K562 (cell line): ENCODE measurements around the gene STT3B. TPM values are rescaled to one million over a fixed set of nuclear protein-coding genes. Genes with fewer than 3 reads are reported as not detected.
A peak's percentile ranks its signal among the peaks of the same experiment; 100 is the strongest.

Experiments used
- CC2D1A ChIP-seq: fragments of 450-650 bp; IDR thresholded peaks from 2 replicates; pipeline ENCODE4 v1.6.1; 2017; ENCODE audit warnings: mild to moderate bottlenecking
- CXXC5 ChIP-seq: fragments of 250-450 bp; sonication (Bioruptor Pico); IDR thresholded peaks from 2 replicates; pipeline ENCODE4 v1.8.0; 2022; ENCODE audit warnings: inconsistent platforms, mild to moderate bottlenecking, moderate library complexity
- ETV1 ChIP-seq: fragments of 450-650 bp; conservative IDR thresholded peaks from 2 replicates; pipeline ENCODE4 v1.6.1; 2016; ENCODE audit warnings: missing genetic modification characterization, control low read depth, low read depth, missing compliant biosample characterization
- FOXM1 ChIP-seq, 2 experiments: fragments of 450-650 bp in 1 of 2; sonication (generic) in 1 of 2; formaldehyde crosslinking in 1 of 2; IDR thresholded peaks; 2 replicates each; pipeline versions ENCODE4 v1.6.1 to v1.9.0; 2017 to 2022; ENCODE audit warnings: low read depth in 2 of 2, mild to moderate bottlenecking in 2 of 2, missing genetic modification reagents in 1 of 2, moderate library complexity in 1 of 2
- ILF3 ChIP-seq: fragments of 450-650 bp; IDR thresholded peaks from 2 replicates; pipeline ENCODE4 v1.6.1; 2018; ENCODE audit warnings: antibody characterized with exemption, mild to moderate bottlenecking, moderate library complexity, borderline replicate concordance
- MTA2 ChIP-seq: fragments of 450-650 bp; IDR thresholded peaks from 2 replicates; pipeline ENCODE4 v1.6.1; 2016; ENCODE audit warnings: low read depth
- NCOA2 ChIP-seq, 2 experiments: fragments of 450-650 bp; IDR thresholded peaks; 2 replicates each; pipeline ENCODE4 v1.6.1; 2018; ENCODE audit warnings: mild to moderate bottlenecking in 2 of 2, moderate library complexity in 1 of 2; ENCODE audit not compliant: partially characterized antibody in 2 of 2
- NFATC3 ChIP-seq: fragments of 450-650 bp; IDR thresholded peaks from 2 replicates; pipeline ENCODE4 v1.6.1; 2017; ENCODE audit warnings: mild to moderate bottlenecking
- PURB ChIP-seq: sonication (generic); formaldehyde crosslinking; IDR thresholded peaks from 2 replicates; pipeline ENCODE4 v1.9.0; 2021; ENCODE audit warnings: low read depth, mild to moderate bottlenecking, missing genetic modification reagents
- SMARCB1 ChIP-seq: IDR thresholded peaks from 2 replicates; pipeline ENCODE4 v1.6.1; 2011; ENCODE audit warnings: improper control_type of control experiment, low read depth; ENCODE audit not compliant: insufficient read length
- SREBF2 ChIP-seq: sonication (generic); formaldehyde crosslinking; IDR thresholded peaks from 2 replicates; pipeline ENCODE4 v1.4.0; 2020; ENCODE audit warnings: mild to moderate bottlenecking, missing genetic modification reagents
- TCF7L2 ChIP-seq: fragments of 150-350 bp; IDR thresholded peaks from 2 replicates; pipeline ENCODE4 v1.6.1; 2016; ENCODE audit warnings: low read depth, mild to moderate bottlenecking, low read length, moderate library complexity
- ZNF165 ChIP-seq: fragments of 250-450 bp; sonication (Bioruptor Pico); IDR thresholded peaks from 2 replicates; pipeline ENCODE4 v1.4.0; 2020; ENCODE audit warnings: borderline replicate concordance
- polyA plus RNA-seq, 8 experiments: library from polyadenylated mRNA; depleted of rRNA in 4 of 8; stranded (reverse) in 5 of 8; unstranded in 3 of 8; fragments of >200 nt; fragmentation: Nextera tagmentation in 2 of 8; fragmentation: Illumina TruSeq in 1 of 8; extraction: Ambion mirVana in 2 of 8; extraction: Trizol in 1 of 8; gene quantifications; 2 replicates each; pipeline versions ENCODE4 v1.2.1 to v1.2.3, GENCODE V29; 2011 to 2014; ENCODE audit warnings: inconsistent platforms in 1 of 8, missing spikeins in 1 of 8
- total RNA-seq, 7 experiments: library from RNA; depleted of rRNA in 6 of 7; stranded (reverse); fragments of >200 nt in 6 of 7; fragmentation: Illumina TruSeq in 2 of 7; extraction: Trizol in 2 of 7; gene quantifications; 2 replicates each; pipeline versions ENCODE4 v1.2.1 to v1.2.3, GENCODE V29; 2011 to 2021; ENCODE audit warnings: low replicate concordance in 1 of 7
- TF ChIP-seq, protein P1 (sequence below), 2 experiments: fragments of 450-650 bp; conservative IDR thresholded peaks; 2 replicates each; pipeline ENCODE4 v1.6.1; 2017; ENCODE audit warnings: mild to moderate bottlenecking in 2 of 2, moderate library complexity in 2 of 2
- TF ChIP-seq, protein P2 (sequence below): fragments of 200-800 bp; sonication (Bioruptor generic); IDR thresholded peaks from 2 replicates; pipeline ENCODE4 v1.6.1; 2017; ENCODE audit warnings: missing genetic modification characterization, missing compliant biosample characterization
- TF ChIP-seq, protein P3 (sequence below): fragments of 450-650 bp; formaldehyde crosslinking; IDR thresholded peaks from 2 replicates; pipeline ENCODE4 v1.4.0; 2022; ENCODE audit warnings: mild to moderate bottlenecking, moderate library complexity
- TF ChIP-seq, protein P4 (sequence below): fragments of 450-650 bp; IDR thresholded peaks from 2 replicates; pipeline ENCODE4 v1.6.1; 2016; ENCODE audit warnings: missing biosample characterization, missing genetic modification characterization
- TF ChIP-seq, protein P5 (sequence below): fragments of 250-450 bp; sonication (Bioruptor Pico); IDR thresholded peaks from 2 replicates; pipeline ENCODE4 v1.5.0; 2021; ENCODE audit warnings: mild to moderate bottlenecking, moderate library complexity

Gene STT3B
- total and polyA plus RNA-seq, 9 of the 15 experiments (the other 6 are each of a cell fraction or from before 2014, with no cell fraction given), result 22.4 to 147 (median 100) TPM

DNA sequence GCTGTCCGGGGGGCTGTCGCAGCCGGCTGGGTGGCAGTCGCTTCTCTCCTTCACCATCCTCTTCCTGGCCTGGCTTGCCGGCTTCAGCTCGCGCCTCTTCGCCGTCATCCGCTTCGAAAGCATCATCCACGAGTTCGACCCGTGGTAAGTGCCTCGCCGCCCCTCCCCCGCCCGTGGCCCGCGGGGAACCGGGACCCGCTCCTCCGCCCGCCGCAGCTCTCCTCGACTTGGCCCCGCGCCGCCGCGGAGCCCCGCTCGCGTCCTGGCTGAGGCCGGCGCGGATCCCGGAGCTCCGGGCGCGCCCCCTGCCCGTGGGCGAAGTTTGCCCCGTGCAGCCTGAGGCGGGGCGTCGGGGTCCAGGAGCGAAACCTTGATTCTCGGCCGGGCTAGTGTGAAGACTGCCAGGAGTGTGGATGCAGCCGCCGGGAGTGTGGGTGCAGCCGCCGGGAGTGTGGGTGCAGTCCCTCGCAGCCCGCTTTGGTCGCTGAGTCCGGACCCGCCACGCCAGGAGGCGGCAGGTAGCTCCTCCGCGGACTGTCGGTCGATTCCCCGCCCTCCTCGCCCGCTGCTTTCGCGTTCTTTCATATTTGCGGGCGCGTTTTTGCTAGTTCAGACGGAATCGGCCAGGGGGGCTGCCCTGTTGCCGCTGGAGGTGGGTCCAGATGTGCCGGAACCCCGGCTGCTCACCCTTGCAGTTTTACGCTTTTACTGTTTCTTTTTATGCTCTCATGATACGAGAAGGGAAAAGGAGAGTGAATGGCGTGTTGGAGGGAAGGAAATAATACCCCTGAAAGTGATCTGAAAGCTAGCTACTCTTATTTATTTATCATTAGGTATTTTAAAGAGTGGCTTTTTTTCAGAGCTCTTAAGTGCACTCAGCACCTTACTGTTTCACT is 692 bp downstream of the STT3B start (continued):
- no peak for TF ChIP-seq SREBF2 (CRISPR knock-in tag)
- TF ChIP-seq ZNF165 (CRISPR knock-in tag), result no peak
- TF ChIP-seq FOXM1 (IDR thresholded peaks at IDR 0.05; ENCODE audit: low read depth), result no peak
- TF ChIP-seq FOXM1 (CRISPR knock-in tag; IDR thresholded peaks at IDR 0.05; ENCODE audit: low read depth), result 0 out of 2 replicates have a peak, but pooled peaks have one; percentile 8
- TF ChIP-seq, protein P1, sequence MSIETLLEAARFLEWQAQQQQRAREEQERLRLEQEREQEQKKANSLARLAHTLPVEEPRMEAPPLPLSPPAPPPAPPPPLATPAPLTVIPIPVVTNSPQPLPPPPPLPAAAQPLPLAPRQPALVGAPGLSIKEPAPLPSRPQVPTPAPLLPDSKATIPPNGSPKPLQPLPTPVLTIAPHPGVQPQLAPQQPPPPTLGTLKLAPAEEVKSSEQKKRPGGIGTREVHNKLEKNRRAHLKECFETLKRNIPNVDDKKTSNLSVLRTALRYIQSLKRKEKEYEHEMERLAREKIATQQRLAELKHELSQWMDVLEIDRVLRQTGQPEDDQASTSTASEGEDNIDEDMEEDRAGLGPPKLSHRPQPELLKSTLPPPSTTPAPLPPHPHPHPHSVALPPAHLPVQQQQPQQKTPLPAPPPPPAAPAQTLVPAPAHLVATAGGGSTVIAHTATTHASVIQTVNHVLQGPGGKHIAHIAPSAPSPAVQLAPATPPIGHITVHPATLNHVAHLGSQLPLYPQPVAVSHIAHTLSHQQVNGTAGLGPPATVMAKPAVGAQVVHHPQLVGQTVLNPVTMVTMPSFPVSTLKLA (conservative IDR thresholded peaks at IDR 0.05), result 0 out of 4 replicates have a peak, but pooled peaks of 1 of the 2 experiments have one; percentile 1
- no peak for TF ChIP-seq TCF7L2
- TF ChIP-seq CC2D1A, result no peak
- TF ChIP-seq CXXC5, result no peak
- TF ChIP-seq NCOA2 (IDR thresholded peaks at IDR 0.05; ENCODE audit: partially characterized antibody in 2 of 2), result no peak
- TF ChIP-seq ETV1 (tag), result no peak
- TF ChIP-seq NFATC3, result no peak
- TF ChIP-seq, protein P2, sequence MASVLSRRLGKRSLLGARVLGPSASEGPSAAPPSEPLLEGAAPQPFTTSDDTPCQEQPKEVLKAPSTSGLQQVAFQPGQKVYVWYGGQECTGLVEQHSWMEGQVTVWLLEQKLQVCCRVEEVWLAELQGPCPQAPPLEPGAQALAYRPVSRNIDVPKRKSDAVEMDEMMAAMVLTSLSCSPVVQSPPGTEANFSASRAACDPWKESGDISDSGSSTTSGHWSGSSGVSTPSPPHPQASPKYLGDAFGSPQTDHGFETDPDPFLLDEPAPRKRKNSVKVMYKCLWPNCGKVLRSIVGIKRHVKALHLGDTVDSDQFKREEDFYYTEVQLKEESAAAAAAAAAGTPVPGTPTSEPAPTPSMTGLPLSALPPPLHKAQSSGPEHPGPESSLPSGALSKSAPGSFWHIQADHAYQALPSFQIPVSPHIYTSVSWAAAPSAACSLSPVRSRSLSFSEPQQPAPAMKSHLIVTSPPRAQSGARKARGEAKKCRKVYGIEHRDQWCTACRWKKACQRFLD (CRISPR knock-in tag), result no peak
- TF ChIP-seq SMARCB1, result no peak
- no peak for TF ChIP-seq PURB (CRISPR knock-in tag)
- TF ChIP-seq ILF3, result no peak
- TF ChIP-seq, protein P3, sequence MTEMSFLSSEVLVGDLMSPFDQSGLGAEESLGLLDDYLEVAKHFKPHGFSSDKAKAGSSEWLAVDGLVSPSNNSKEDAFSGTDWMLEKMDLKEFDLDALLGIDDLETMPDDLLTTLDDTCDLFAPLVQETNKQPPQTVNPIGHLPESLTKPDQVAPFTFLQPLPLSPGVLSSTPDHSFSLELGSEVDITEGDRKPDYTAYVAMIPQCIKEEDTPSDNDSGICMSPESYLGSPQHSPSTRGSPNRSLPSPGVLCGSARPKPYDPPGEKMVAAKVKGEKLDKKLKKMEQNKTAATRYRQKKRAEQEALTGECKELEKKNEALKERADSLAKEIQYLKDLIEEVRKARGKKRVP (CRISPR knock-in tag), result no peak
- TF ChIP-seq MTA2, result no peak
- TF ChIP-seq, protein P4, sequence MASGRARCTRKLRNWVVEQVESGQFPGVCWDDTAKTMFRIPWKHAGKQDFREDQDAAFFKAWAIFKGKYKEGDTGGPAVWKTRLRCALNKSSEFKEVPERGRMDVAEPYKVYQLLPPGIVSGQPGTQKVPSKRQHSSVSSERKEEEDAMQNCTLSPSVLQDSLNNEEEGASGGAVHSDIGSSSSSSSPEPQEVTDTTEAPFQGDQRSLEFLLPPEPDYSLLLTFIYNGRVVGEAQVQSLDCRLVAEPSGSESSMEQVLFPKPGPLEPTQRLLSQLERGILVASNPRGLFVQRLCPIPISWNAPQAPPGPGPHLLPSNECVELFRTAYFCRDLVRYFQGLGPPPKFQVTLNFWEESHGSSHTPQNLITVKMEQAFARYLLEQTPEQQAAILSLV (tag), result no peak
- TF ChIP-seq, protein P5, sequence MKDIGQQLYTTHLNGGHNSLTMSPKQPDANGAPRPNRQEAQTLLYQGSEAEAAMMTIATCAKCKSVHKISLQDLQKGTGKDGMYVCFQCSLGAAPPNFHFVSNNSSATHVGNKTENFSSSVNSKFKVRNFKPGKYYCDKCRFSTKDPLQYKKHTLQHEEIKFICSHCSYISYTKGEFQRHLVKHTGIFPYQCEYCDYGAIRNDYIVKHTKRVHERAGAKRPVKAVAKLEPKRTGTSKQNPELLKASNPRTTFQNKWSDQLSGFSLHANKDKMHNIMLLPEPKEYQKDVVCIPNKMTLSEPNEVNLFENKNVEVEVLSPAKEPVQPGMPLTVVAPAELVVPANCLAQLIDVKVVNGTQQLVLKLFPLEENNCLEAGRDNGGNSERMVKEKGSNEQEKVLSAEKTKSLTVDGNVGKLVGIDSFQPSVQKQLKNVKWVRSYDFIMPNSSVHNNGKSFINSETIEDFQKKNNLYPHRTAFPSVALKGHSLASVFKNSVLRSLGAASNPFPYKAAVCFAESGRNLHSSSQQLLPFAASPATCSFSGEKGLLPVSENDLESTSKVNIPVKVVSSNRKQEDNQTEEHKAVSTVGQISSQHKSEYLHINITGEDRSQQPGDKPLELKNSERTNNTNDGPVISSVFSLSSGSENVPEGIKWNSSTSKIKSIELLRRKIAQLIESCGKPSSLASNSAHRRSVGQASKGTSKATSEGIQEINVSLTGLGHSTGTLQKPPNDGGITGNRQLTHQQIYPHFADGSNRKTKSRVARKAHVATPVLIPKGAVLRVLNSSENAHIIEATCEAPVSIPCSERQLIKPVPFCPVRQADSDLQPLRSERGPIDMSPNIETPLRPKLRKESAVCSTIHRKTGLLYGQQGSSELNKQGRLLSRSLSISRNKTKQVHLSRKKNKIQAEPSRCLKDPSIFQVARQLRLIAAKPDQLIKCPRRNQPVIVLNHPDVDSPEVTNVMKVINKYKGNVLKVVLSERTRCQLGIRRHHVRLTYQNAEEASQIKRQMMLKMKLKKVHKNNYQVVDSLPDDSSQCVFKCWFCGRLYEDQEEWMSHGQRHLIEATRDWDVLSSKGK (CRISPR knock-in tag), result no peak
